Measurements from ENCODE around the gene LIF.

LIF gene

DNA sequence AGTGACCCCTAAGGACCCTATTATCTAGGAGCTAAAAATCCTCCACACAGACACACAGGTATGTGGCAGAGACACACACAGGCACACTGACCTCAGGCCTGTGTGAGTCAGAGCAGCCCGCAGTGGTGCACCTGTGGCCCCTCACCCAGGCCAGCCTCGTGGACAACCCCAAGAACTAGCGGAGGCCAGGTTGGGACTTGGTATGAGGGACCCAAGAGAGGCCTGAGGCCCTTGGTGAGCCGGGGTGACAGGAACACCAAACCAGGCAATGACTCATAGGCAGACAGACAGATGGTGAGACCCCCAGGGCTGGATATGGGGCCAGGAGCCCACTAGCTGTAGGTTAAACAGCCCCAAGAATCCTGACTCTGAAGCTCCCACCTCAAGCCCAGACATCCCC is 36.8 kb upstream of the LIF start:
- no peak for DNase-seq

DNA sequence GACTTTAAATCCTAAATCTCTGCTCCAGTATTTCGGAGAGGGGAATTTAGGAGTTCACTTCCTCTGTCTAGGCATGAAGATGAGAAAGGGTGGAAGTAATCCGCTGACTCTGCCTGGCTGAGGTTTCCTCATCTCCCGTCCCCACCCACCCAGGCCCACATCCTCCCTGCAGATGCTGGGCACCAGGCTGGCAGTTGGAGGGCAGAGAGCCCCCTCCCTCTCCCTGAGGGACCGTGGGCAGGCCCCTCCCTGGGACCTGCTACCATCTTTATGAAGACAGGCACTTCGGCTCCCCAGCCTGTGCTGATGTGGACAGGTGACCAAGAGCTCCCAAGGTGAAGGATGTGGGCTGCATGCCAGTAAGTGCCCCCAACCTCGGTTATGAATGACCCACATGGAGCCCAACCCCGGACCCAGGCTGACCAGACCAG is 36.1 kb upstream of the LIF start:
- peak; percentile 32 for DNase-seq

DNA sequence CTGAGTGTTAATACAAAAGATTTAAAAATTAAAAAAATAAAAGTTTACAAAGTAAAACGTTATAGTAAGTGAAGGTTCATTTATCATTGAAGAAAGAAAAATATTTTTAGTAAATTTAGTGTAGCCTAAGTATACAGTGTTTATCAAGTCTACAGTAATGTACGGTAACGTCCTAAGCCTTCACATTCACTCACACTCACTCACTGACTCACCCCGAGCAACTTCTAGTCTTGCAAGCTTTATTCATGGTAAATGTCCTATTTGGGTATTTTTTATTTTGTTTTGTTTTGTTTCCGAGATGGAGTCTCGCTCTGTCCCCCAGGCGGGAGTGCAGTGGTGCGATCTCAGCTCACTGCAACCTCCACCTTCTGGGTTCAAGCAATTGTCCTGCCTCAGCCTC is 33.9 kb upstream of the LIF start:
- DNase-seq, result no peak

DNA sequence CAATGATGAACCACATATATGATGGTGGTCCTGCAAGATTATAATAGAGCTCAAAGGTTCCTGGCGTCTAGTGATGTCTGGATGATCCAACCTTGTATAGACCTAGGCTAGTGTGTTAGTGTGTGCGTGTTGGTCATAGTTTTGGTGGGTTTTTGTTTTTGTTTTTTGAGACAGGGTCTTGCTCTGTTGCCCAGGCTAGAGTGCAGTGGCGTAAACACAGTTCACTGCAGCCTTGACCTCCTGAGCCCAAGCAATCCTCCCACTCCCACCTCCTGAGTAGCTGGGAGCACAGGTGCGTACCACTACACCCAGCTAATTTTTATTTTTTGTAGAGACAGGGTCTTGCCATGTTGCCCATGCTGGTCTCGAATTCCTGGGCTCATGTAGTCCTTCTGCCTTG is 33.4 kb upstream of the LIF start:
- no peak for DNase-seq

DNA sequence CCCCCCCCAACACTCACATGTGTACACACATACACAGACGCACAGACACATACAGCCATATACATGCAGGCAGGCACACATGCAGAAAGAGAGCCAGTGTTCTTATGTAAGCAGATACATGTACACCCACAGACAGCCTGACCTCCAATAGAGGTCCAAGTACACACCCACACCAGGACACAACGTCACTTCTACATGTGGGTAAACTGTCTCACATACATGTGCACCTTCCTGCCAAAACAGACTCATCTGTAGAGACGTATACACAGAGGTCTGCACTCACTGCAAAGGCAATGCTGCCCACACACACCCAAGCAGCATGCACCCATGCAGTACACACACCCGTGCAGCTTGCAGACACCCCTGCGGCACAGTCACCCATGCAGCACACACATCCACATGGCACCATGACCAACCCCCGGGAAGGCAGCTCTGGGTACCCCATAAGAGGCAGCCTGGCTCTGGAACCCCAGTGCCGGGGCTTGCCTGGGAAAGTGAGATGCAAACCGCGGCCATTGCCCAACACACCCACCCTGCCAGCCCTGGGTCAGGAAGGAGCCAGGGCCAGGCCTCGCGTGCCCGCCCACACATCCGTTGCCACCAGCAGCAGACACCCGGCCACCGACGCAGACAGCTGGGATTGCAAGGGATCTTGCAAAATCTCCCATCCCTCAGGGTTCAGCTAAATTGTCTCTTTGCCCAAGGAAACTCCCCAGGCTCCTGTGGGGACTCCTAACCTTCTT is 32.7 kb upstream of the LIF start:
- DNase-seq, result peak; percentile 89

DNA sequence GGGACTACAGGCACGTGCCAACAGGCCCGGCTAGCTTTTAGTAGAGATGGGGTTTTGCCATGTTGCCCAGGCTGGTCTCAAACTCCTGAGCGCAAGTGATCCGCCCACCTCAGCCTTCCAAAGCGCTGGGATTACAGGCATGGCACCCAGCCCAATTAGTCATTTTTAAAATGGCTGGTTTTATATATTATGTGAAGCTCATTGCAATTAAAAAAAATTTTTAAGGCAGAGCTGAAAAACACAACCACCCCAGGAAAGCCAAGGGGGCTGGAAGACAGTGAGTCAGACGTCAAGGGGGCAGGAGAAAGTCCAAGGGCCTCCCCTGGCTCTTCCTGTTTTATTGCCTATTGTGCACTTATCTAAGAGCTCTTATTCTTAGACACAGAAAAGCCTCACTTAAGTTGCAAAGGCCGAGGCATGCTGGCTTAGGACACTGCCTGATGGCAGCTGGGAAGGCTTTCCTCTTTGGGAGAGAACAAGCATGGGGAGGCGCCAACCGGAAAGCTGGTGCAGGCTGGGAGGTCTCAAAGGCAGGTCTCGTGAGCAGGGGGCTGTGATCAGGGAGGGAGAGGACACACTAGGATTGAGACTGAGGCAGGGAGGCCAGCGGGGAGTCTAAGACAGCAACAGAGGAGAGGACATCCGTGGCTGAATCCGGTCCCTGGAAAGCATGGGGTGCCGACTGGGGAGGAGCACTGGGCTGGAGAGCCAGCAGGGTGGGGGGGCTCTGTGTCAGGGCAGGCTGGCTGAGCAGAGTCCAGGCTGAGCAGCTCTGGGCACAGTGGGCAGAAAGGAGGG is 31.2 kb upstream of the LIF start:
- DNase-seq, result no peak

DNA sequence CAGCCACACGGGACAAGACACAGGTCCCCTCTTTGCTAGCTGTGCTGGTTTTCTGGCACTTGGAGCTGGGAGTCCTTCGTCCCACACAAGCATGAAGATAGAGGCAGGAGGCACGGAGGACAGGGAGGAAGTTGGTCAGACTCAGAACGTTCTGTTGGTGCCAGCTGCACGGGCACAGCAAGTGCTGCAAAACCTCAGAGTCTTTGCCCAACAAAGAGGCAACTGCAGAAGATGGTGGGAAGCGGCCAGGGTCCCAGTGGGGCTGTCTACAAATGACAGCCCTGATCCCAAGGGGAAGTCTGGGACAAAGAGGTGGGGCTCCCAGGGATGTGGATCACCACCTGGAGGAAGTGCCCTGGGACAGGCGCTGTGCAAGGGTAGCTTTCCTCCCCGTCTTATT is 29.5 kb upstream of the LIF start:
- DNase-seq, result peak; percentile 35

DNA sequence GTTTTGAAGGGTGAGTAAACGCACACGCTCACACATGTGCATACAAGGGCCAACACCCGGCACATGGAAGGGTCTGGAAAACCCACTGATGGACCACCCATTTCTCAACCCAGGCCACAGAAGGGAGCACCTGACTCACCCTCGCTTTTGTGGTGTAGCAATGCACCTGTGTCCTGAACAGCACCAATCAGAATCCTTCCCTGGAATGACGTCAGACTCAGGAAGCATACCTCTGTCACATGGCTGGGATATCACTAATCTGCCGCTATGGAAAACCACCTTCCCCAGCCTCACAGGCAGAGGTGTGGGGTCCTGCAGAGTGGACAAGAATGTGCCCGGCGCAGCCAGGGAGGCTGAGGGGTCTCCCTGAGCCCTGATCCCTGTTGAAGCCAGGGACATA is 29.1 kb upstream of the LIF start:
- no peak for DNase-seq

DNA sequence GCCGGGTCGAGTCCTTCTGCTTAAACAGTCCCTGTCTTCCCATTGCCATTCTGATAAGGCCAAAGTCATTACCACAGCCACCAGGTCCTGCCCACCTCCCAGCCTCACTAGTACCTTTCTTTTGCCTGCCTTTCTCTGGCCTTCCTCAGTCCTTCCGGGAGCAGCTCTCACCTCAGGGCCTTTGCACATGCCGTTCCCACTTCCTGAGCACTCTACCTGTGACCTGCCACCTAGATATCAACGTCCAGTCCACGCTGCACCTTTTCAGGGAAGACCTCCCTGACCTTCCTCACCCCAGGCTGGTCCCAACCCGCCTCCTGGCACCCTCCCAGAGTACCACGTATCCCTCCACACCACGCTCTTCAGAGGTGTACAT is 27.9 kb upstream of the LIF start:
- DNase-seq, result no peak

DNA sequence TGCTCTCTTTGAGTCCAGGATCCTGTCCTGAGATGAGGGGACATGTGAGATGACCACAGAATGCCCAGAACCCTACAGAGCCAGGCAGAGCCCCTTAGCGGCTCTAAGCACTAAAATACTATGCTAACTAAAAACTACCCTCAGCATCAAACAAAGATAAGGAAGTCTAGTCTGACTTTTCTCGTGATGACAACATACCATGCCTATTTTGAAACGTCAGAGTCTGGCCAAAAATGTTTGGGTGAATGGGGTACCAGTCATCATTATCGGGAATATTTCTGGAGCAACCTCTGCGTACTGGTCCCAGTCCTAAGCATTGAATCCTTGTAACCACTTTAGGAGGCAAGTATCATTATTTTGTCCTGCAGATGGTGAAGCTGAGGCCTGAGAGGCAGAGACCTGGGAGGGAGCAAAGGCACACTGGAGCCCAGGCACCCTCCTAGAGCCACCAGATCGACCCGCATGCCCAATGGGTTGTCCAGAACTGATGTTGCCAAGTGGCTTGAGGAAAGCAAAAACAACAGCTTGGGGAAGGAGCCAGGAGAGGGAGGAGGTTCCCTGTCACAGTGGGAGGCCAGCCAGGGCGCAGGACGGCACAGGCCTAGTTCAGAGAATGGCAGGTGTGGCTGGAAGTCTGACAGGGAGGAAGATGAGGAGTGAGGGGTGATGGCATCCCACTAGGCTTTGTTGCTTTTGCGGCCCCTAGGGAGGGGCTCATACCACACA is 27.3 kb upstream of the LIF start:
- DNase-seq, result no peak

DNA sequence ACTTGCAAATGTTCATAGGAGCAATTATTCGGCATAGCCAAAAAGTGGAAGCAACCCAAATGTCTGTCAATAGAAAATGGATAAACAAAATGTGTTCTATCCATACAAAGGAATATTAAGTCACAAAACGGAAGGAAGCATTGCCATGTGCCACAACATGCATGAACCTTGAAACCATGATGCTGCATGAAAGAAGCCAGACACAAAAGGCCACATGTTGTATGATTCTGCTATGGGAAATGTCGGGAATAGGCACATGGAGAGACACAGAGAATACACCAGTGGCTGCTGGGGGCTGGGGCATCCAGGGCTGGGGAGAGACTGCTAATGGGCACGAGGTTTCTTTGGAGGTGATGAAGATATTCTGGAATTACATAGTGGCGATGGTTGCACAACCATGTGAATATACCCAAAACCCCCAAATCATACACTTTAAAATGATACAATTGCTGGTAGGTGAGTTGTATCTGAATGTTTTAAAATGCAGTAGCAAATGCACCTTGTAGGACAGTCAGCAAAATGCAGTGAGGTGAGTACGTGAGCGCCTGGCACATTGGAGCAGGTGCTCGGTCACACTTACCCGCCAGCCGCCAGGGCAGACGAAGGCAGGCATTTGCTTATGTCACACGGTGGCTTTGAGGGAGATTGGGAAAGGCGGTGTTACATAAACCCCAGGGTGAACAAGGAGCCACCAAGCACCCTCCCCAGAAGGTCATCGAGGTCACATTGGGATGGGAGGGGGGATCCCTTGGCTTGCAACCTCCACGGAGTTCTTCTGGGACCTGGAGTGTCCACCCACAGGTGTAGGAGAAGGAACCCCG is 26.4 kb upstream of the LIF start:
- peak; percentile 82 for DNase-seq

DNA sequence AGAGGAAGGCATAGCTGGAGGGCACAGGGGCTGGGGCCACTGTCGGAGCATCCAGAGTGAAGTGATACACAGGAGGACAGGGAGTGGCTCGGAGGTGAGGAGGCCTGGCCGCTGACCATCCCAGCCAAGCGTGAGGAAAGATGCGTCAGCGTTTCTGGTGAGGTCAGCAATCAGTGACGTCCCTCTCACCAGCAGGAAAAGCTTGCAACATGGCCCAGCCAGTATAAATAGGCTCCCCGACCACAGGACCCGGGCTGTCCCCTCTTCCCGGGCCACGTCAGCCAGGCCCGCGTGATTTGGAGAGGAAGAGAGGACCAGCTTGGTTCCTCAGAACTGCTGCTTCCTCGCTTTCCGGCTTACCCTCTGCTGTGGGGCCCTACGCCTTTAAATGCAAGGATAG is 24.3 kb upstream of the LIF start:
- DNase-seq, result peak; percentile 84

DNA sequence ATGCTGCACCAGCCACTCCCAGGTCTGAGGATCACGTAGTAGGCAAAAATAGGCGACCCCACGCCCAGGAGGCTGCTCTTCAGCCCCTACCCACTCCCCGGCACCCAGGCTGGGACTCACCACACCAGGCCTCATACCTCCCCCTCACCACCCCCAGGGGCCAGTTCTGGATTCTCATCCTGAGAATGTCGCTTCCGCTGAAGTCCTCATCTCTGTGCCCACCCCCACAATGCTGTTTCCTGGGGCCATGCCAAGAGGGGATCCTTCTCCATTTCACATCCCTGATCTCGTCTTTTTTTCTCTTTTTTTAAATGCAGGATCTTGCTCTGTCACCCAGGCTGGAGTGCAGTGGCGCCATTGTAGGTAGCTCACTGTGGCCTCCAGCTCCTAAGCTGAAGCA is 21.8 kb upstream of the LIF start:
- DNase-seq, result no peak

DNA sequence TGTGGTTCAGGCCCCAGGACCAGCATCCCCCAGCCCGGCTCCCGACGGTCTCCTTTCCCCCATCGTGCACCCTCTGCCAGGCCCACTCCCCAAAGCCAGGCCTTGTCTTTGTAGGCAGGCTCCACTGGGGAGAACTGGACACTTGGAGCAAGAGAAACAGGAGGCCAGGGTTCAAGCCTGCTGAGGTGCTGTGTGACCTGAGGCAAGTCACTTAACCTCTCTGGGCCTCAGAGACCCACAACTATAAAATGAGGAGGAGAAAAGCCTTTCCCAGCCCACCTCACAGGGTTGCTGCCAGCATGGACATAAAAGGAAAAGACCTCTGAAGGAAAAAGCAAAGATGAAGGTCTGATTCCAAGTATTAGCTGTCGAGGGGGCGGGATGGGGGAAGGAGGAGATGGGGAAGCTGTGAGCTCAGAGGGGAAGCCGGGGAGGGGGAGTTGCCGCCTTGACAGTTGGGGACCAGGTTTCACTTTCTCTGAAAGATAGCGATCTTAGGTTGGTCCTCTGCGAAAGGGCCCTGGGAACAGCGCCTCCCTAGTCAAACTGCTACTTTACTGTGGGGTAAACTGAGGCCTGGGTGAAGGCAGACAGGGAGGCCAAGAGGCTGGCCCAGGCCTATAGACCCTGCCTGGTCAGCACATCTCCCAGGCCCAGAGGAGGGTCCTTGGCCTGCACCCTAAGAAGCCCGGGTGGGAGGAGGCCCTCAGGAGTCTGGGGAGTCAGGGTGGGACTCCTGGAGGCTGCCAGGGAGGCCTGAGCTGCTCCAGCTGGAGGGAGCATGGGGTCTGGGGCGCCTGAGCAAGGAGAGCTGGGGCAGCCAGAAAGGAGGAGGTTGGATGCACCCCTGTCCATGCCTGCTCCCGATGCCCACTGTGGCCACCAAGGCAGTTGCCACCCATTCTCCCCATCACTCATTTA is 21.1 kb upstream of the LIF start:
- peak; percentile 66 for DNase-seq

DNA sequence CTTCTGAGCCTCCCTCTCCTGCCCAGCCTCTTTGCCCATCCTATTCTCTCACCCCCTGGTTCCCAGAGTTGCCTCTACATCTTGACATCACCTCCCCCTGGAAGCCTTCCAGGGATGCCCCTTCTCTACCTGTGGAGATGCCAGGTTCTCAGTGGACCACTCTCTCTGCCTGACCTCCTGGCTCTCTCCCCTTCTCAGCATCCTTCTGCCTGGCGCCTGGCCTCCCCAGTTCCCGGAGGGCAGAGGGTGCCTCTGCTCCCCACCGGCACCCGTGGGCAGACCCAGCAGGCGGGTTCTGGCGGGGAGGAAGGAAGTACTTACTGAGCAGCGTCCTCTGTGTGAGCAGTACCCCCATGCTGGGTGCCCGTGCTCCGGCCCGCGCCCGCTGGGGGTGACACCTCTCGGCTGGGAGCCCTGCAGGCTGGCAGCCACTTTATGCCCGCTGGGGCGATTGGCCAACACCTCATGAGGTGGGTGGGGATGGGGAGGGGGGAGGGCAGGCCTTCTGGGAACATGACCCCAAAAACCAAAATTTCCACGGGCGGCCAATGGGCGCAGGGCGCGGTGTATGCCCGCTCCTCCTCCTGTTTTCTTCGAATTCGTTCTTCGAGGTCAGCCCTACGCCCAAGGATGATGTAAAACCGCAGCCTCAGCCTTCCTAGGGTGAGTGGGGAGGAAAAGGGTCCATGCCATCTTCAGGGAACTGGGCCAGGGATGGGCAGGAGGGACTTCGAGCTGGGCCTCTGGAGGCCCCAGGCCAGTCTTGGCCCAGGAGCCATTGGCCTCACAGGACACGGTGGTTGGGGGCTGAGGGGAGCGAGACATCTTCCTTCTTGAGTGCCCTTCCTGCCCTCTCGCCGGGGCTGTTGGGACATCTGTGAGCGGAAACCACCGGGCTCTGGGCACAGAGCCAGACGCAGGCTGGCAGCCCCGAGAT is 20.2 kb upstream of the LIF start, which contains the start of gene OSM:
OSM (minus strand) TSS at position 407 of the 937 bp plus-strand sequence; CDS start at position 355, 52 bp downstream.
- DNase-seq, result peak; percentile 88

DNA sequence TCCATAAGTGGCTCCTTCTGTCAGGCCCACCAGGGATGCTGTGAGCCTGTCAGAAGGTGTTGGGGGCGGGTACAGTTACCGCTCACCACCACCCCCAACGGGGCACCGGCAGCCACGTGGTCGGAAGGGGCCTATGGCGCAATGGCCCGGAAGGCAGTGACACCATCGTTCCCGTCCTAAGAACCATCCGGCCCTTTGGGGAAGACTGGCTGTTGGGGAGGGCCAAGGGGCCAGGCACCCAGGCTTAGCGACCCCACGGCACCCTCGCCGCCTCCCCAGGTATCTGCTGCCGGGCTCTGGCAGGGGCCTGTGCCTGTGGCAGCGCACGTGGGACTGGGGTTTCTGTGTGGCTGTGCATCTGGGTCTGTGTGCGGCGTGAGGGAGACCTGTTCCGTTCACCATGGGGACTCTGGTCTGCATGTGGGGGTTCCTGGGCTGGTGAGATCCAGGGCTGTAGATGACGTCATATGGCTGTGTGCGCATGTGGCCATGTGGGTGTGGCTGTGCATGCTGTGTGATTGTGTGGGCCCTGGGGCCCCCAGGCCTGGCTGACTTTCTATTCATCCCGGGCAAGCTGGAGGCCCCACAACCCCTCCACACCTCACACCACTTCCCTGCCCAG is 19.4 kb upstream of the LIF start:
- peak; percentile 80 for DNase-seq

DNA sequence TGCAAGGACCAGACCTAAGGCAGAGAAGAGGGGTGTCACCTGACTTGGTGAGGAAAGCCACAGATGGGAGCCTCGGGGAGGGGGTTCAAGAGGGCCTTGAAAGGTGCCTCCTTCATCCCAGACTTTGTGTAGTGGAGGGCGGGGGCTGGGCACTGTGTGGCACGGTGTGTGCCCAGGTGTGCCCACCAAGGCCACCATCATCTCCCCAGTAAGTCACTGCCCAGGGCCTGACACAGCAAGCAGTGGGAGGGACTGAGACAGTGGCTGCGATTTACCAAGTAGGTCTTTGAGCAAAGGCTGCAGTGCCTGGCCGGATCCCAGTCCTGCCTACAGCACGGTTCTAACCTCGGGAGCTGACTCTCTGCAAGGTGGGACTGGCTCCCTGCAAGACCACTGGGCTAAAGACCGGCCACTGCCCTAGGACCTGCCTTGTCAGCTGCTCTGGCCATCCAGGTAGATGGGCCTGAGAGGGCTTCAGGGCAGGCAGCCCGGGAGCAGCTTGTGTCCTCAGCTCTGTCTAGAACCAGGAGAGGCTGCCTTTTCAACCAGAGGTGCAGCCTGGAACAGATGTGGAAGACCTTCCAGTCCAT is 18.7 kb upstream of the LIF start:
- no peak for DNase-seq

DNA sequence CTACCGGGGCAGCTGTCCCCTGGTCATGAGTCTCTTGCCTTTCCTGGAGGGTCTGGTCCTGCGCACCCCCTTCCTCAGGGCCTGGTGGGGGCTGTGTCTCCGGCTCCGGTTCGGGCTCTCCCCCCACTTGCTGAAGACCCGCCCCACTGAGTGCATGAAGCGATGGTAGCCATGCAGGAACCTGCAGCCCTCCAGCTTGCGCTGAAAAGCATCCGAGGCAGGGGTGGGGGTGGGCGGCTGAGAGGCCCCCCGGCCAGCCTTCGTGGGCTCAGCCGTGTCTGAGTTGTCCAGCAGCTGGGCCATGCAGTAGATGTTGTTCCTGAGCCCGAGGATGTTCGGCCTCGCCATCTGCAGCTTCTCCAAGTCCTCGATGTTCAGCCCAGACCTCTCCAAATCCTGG is 17.3 kb upstream of the LIF start:
- no peak for DNase-seq

DNA sequence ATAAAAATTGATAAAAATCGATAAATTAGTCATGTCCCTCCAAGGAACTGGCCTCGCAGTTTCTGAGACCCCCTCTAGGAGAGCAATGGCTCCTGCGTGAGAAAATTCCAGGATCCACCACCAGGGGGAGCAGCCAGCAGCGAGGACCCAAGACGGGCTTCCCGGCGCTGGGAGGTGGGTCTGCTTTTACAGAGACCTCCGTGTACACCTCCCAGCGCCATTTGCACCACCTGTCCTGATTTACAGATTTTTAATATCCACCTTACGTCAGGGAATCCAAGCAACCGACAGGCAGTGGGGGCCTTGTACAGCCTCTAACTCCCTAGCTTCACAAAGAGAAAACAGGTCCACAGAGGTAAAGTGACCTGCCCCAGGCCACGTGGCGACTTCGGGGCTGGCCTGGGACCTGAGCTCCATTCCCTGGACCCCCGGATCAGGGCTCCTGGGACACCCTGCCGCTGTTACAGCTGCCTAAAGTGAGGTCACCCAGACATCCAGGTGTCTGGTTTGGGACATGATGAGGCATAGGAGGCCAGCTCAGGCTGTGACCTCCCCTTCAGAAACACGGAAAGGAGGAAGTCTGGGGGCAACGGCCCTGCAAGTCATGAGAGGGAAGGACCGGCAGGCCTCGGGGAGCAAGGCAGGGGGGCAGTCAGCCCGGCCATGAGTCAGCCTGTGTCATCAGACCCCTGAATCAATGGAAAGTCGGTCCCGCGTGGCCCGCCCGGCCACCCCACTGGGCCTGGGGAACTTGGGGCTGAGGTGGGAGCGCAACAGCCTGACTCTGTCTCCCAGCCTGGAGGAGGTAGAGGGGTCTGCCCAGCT is 16.6 kb upstream of the LIF start:
- DNase-seq, result peak; percentile 49
